ENCODE results near the gene RPS6KA6. TPM values are rescaled to one million over a fixed set of nuclear protein-coding genes. Genes with fewer than 3 reads are reported as not detected.

RPS6KA6 gene
- total and polyA plus RNA-seq, 12 donors, result 0.91 to 6.3 (median 4.3) TPM

DNA sequence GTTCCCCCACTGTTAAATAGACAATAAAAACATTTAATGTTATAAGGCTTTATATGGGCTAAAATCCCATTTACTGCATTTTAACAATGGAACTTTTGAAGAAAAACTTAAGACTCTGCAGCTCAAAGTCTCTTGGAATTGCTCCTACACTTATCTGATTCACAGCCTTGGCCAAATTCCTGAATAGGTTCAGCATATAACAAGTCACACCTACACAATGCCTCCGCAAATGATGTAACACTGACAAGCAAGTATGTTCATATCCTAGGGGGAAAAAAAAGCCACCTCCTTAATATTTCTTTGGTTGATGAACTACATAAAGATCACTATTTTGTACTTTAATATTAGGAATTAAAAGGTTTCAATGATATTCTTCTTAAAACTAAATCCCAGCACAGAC lies 34.5 kb downstream of the RPS6KA6 start:
- 76 to 91% (median 90%) methylated on average over 1 of the region's 1 CpG for whole genome bisulfite sequencing, 4 donors
- TF ChIP-seq, protein P1, sequence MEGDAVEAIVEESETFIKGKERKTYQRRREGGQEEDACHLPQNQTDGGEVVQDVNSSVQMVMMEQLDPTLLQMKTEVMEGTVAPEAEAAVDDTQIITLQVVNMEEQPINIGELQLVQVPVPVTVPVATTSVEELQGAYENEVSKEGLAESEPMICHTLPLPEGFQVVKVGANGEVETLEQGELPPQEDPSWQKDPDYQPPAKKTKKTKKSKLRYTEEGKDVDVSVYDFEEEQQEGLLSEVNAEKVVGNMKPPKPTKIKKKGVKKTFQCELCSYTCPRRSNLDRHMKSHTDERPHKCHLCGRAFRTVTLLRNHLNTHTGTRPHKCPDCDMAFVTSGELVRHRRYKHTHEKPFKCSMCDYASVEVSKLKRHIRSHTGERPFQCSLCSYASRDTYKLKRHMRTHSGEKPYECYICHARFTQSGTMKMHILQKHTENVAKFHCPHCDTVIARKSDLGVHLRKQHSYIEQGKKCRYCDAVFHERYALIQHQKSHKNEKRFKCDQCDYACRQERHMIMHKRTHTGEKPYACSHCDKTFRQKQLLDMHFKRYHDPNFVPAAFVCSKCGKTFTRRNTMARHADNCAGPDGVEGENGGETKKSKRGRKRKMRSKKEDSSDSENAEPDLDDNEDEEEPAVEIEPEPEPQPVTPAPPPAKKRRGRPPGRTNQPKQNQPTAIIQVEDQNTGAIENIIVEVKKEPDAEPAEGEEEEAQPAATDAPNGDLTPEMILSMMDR (IDR thresholded peaks at IDR 0.05), result no peak
- intact Hi-C loops (cut with DNase I), result no loop called here

DNA sequence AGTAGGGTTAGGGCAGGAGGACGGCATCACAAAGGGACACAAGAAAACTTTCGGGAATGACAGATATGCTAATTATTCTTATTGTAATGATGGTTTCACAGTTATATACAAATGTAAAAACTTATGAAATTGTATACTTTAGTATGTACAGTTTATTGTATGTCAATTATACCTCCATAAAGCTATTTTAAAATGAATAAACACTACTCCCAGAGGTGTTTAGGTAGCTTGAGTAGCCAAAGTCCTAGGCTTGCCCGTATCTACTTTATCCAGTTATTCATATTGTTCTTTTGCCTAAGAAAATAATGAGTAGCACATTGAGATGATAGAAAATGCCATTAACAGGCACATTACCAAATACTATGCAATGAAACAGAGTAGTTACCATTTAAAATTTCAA lies 43.0 kb downstream of the RPS6KA6 start:
- intact Hi-C loops (cut with DNase I), result no loop called here
- H3K9me3 ChIP-seq (replicated peaks in 1 of 3), result no peaks in the 10 kb centered on the region
- H3K36me3 ChIP-seq (replicated peaks in 1 of 2), result no peaks in the 10 kb centered on the region
- DNase-seq, result no peak
- WGBS, 4 donors, result 78 to 98% (median 89%) methylated on average over 3 of the region's 3 CpGs
- H3K27ac ChIP-seq, result no peak overlapping the region
- TF ChIP-seq POLR2A (IDR thresholded peaks at IDR 0.05), result no peak
- TF ChIP-seq, protein P1 (IDR thresholded peaks at IDR 0.05), result no peak
- H3K4me3 ChIP-seq, result no peak overlapping the region
- no peaks in the 10 kb centered on the region for H3K4me1 ChIP-seq (replicated peaks in 1 of 2)
- no peaks in the 10 kb centered on the region for H3K27me3 ChIP-seq

More for the DNA sequence above, 34.5 kb downstream of the RPS6KA6 start:
- no peaks in the 10 kb centered on the region for H3K9me3 ChIP-seq (replicated peaks in 1 of 3)
- no peaks in the 10 kb centered on the region for H3K36me3 ChIP-seq (replicated peaks in 1 of 2)
- no peaks in the 10 kb centered on the region for H3K27me3 ChIP-seq
- DNase-seq, result no peak
- no peak overlapping the region for H3K4me3 ChIP-seq
- H3K4me1 ChIP-seq (replicated peaks in 1 of 2), result no peaks in the 10 kb centered on the region
- no peak overlapping the region for H3K27ac ChIP-seq

DNA sequence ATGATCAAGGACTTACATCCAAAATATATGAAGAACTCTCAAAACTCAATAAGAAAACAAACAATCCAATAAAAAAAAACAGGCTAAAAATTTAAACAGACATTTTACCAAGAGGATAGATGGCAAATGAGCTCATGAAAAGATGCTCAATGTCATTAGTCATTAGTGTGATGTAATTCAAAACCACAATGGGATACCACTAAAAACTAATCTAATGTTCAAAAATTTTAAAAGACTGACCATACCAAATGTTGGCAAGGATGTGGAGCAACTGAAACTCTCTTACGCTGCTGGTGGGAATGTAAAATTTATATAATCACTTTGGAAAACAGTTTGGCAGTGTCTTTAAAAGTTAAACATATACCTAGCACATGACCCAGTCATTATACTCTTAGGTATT lies 43.7 kb downstream of the RPS6KA6 start:
- TF ChIP-seq, protein P1 (IDR thresholded peaks at IDR 0.05), result no peak
- no peak for TF ChIP-seq POLR2A (IDR thresholded peaks at IDR 0.05)
- no peaks in the 10 kb centered on the region for H3K36me3 ChIP-seq (replicated peaks in 1 of 2)
- DNase-seq, result no peak
- no peaks in the 10 kb centered on the region for H3K27me3 ChIP-seq
- H3K4me3 ChIP-seq, result no peak overlapping the region
- no peaks in the 10 kb centered on the region for H3K9me3 ChIP-seq (replicated peaks in 1 of 3)
- no peak overlapping the region for H3K27ac ChIP-seq
- 70 to 95% (median 86%) methylated on average over 1 of the region's 1 CpG for WGBS, 4 donors
- no peaks in the 10 kb centered on the region for H3K4me1 ChIP-seq (replicated peaks in 1 of 2)
- intact Hi-C loops (cut with DNase I), result no loop called here

DNA sequence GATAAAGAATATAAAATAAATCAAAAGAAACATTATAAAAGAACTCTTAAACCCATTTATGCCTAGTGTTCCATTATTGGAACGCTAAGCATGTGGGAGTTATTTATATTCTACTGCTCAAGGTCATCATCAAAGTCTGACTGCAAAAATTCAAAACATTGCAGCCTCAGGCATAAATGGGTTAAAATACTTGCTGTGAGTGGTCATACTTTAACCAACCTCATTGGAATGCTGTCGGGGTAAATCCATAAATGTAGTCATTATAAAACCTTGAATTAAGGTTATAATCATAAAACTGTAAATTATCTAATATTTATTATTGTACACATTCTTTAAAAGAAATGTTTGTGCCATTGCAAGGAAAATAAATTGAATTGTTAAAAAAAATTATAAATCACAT lies 55.0 kb downstream of the RPS6KA6 start:
- H3K4me1 ChIP-seq (replicated peaks in 1 of 2), result no peaks in the 10 kb centered on the region
- intact Hi-C loops (cut with DNase I), result no loop called here
- TF ChIP-seq POLR2A (IDR thresholded peaks at IDR 0.05), result no peak
- TF ChIP-seq, protein P1 (IDR thresholded peaks at IDR 0.05), result no peak
- whole genome bisulfite sequencing, 4 donors, result 38 to 79% (median 70%) methylated on average over 2 of the region's 2 CpGs
- H3K27me3 ChIP-seq, result no peaks in the 10 kb centered on the region
- H3K36me3 ChIP-seq (replicated peaks in 1 of 2), result no peaks in the 10 kb centered on the region
- no peak for DNase-seq
- no peak overlapping the region for H3K27ac ChIP-seq
- H3K9me3 ChIP-seq (replicated peaks in 1 of 3), result no peaks in the 10 kb centered on the region
- no peak overlapping the region for H3K4me3 ChIP-seq
